IPS DF 19.7 (cell line): ENCODE data around the gene DDX54.

Source experiments
- DNase-seq: peaks from one replicate; pipeline ENCODE4 v3.0.0-alpha.2; 2013; ENCODE audit warnings: low read depth, low spot score

Gene DDX54

DNA sequence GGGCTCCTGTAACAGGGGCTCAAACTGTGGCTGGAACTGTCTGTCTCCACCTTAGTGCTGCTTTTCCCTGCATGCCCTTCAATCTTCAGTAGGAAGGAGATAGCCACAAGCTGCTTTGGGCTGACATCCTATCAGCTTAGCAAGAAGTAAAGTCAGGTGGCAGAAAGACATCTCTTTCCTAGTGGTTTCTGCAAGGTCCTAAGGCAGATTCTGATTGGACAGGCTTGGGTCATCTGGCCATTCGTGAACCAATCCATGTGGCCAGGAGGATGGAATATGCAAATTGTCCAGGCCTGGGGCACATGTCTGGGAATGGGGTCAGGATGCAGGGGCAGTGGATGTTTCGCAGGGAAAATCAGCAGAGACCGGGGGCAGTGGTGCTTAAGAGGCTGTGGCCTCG lies 5.5 kb upstream of the DDX54 start:
- DNase-seq, result peak; percentile 63

DNA sequence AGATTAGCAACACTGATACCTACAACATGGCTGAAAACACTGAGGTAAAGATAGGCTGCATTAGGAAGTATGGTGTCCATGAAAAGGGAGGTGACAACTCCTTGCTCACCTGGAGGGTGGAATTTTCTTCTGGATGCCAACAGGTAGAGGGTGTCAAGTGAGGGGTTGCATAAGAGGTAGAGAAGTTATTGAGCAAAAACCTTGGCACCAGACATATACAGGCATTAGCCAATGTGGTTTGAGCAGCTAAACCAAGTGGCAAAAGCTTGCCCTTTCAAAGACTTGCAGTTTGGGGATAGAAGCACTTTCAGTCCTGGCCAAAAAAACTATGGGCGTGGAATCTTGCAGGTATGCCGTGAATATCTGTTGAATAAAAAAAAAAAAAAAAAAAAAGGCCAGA lies 4.1 kb upstream of the DDX54 start:
- DNase-seq, result no peak

DNA sequence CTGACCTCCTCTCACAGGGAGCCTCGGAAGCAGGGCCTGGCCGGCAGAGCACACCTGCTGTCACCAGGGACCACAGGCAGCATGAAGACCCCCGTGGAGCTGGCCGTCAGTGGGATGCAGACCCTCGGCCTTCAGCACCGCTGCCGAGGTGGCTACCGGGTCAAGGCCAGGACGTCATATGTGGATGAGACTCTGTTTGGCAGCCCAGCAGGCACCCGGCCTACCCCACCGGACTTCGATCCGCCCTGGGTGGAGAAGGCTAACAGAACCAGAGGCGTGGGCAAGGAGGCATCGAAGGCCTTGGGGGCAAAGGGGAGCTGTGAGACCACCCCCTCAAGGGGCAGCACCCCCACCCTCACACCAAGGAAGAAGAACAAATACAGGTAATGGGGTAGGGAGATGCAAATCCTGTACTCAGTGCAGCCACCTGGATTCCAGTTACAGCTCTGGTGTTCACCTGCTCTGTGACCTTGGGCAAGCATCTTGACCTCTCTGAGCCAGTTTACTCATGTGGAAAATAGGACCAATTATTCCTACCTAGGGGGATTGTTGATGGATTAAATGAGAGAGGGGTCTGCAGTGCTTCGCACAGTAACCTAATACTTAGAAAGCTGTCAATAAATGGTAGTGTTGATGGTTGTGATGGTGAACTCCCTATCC lies 1.5 kb upstream of the DDX54 start:
- no peak for DNase-seq

DNA sequence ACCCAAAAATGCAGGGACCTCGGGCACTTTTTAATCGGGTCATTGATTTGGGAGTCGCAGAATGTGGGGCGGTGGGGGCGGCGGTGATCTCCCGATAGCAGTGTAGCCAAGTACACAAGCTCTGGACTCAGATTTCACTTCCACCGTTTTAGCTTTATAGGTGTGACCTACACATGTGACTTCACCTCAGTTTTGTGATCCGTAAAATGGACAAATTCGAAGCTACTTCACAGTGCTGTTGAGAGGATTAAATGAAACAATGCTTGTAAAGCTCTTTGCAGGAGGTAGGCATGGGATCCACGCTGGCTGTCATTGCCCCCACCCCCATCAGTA lies 721 bp upstream of the DDX54 start:
- no peak for DNase-seq

DNA sequence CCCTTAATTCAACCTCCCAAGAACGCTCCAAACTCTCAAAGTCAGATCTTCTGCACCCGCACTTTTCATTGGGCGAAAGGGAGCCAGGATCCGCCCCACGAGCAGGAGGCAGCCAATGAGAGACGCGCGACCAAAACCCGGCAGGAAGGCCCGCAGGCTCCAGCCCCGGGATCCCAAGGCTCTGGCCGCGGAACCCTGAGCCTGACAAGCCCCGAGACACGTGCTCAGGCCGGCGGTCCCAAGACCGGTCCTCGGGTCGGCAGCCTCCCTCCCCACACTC lies 438 bp downstream of the DDX54 start:
- DNase-seq, result peak; percentile 42

DNA sequence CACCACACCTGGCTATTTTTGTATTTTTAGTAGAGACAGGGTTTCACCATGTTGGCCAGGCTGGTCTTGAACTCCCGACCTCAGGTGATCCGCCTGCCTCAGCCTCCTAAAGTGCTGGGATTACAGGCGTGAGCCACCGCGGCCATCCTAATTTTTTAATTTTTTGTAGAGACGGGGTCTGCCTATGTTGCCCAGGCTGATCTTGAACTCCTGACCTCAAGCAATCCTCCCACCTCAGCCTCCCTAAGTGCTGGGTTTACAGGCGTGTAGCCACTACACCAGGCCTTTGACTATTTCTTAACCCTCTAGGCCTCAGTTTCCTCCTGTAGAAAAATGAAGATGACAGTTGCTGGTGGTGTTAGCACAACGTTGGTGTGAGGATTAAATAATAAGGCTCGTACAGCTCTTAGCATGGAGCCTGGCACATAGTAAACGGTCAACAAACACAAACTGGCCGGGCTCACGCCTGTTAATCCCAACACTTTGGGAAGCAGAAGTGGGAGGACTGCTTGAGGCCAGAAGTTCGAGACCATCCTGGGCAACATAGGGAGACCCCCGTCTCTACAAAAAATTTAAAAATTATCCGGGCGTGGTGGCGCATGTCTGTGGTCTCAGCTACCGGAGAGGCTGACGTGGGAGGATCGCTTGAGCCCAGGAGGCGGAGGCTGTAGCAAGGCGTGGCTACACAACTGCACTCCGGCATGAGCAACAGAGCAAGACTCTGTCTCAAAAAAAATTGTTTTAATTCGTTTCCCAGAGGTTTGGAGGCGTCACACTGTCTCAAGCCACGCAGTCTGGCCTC lies 979 bp downstream of the DDX54 start:
- DNase-seq, result no peak

DNA sequence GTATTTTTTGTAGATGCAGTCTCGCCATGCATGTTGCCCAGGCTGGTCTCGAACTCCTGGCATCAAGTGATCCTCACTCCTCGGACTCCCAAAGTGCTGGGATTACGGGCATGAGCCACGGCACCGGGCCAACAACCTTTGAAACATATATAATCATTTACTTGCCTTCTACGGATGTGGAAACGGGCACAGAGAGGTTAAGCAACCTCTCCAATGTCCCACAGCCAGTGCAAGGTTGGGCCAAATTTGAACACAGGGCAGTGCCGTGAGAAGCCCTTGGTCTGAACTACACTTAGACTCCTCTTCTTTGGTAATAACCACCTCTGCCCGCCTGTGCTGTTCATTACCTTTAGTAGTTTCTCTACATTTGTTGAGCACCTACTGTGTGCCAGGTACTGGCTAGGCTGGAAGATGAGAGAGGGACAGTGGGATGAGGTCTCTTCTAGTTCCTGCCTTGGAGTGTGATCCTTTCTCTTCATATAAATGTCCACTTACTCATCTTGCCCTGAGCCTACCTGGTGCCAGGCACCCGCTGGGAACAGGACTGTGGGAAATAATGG lies 2.2 kb downstream of the DDX54 start:
- no peak for DNase-seq

DNA sequence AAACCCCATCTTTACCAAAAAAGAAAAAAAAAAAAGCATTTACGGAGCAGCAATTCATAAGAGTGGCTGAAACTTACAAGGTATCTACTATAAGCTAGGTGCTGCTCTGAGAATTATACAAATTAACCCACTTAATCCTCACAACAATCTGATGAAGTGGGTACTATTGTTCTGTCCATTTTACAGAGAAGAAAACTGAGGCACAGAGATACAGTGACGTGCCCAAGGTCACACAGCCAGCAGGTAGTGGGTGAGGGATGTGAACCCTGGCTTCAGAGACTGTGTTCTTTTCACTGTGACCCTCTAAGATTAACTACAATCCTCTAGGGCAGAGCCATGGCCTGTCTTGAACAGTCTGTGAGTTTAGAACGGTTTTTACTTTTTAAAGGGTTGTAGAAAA lies 3.3 kb downstream of the DDX54 start:
- DNase-seq, result no peak

DNA sequence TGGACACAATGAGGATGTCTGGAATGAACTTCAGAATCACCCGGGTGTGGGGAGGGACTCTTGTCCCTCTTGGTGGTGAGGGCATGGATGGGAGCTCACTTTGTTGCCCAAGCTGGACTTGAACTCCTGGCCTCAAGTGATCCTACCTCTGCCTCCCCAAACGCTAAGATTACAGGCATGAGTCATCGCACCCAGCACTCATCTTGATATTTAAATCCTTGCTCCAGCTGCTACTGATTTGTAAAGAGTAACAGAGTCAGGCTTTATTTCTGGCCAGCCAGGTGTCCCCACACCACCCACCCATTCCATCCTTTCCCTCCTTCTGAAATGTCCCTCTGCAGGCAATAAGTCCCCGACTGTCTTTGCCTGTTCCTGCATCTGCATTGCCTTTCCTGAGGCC lies 4.9 kb downstream of the DDX54 start:
- DNase-seq, result no peak

DNA sequence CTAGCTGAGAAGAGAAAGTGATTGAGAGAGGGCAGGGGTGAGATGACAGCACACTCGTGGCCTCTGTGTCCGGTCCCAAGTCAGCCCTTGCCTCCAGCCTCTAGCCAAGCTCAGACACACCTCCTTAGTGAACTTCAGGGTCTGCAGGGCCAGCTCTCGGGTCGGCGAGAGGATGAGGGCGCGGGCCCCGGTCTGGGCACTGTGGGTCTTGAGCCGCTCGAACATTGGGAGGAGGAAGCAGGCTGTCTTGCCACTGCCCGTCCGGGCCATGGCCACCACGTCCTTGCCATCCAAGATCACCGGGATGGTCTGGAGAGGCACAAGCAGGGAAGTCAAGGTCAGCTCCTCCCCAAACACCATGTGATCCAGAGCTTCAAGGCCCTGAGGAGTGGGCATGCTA lies 6.3 kb downstream of the DDX54 start:
- no peak for DNase-seq

DNA sequence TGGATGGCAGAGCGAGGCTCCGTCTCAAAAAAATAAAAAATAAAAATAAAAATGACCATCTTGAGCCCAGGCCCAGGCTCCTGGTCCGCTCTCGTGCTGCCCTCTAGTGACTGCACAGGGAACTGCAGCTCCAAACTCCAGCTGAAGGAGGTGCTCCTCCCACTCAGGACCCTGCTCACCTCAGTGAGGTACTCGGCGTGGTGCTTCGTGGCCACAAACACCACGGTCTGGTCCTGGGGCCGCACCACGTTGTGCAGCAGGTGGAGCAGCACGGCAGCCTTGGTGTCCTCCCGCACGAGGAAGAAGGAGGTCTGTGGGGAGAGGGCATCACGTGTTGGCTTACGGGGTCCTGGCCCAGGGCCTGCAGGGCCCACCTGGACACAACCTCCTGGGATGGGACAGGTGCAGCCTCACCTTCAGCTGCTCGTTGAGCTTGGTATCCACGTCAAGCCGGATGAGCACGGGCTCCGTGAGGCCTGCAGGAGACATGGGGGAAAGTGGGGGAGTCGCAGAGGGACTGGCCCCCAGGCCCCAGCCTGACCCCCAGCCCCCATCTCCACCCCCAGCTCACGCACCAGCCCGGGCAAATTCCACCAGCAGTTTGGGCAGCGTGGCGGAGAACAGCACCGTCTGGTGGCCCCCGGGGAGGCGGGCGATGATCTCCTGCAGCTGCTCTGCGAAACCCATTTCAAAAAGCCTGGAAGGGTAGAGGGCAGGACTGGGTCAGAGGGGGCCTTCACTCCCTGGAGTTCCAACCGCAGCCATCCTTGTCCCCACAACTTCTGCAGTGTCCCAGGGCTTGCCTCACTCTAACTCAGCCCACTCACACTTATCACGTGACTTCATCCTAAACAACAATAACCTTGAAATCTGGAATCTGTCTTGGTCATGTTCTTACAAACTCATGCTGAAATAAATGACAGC lies 10.6 kb downstream of the DDX54 start:
- no peak for DNase-seq

DNA sequence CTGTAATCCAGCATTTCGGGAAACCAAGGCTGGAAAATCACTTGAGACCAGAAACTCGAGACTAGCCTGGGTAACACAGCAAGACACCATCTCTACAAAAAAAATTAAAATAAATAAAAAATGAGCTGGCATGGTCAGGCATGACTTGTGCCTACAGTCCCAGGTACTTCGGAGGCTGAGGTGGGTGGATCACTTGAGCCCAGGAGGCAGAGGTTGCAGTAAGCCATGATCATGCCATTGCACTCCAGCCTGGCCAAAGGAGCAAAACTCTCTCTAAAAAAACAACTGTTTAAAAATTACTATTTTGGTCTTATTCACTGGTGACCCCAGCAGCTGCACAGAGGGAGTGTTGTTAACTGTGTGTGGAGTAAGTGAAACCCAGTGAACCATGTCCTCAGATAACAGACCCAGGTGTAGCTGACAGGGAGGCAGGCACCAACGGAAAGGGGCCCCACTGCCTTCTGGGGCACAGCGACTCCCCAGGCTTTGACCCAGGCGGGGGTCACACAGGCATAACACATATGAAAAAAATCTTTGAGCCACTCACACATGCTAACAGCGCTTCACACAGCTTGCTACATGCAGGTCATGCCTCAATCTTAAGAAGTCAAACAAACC lies 12.1 kb downstream of the DDX54 start:
- DNase-seq, result no peak

DNA sequence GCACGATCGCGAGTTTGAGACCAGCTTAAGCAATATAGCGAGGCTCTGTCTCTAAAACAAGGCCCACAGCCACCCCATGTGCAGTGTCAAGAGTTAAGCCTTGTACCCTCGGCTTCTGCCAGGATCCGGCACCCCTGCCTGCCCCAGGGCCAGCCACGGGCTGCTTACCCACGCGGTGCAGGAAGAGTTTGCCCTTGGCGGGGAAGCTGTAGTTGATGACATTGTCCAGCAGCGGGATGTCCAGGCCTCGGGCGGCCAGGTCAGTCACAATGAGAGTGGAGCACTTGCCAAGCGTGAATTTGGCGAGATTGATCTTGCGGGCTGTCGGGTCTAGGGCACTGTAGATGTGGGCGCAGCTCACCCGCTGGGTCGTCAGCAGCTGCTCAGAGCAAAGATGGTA lies 13.1 kb downstream of the DDX54 start:
- no peak for DNase-seq

DNA sequence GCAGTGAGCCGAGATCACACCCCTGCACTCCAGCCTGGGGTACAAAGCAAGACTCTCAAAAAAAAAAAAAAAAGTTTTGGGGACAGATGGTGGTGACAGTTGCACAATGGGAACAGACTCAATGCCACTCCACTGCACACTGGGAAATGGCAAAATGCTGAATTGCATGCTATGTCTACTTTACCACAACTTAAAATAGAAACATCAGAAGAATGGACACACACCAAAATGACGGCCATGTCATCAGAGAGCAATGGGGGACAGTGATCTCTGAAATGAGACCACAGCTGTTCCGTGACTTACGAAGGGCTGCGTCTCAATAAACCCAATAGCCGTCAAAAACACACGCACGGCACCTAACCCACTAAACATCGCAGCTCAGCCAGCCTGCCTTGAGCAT lies 13.7 kb downstream of the DDX54 start:
- no peak for DNase-seq

DNA sequence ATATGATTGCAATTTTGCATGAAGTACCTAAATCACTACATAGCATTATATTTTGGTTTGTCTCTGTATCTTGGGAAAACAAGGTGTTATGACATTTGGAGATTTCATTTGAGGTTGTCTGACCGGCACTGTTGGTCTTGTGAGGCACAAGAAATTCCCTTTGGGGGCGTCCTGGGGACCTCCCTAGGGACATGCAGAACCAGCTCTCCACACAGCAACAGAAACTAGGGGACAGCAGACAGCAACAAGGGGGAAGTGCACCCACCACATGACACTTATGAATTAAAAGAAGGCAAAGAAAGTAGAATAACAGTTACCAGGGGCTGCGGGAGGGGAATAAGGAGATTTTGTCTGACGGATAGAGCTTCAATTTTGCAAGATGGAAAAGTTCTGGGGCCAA lies 14.4 kb downstream of the DDX54 start:
- no peak for DNase-seq

DNA sequence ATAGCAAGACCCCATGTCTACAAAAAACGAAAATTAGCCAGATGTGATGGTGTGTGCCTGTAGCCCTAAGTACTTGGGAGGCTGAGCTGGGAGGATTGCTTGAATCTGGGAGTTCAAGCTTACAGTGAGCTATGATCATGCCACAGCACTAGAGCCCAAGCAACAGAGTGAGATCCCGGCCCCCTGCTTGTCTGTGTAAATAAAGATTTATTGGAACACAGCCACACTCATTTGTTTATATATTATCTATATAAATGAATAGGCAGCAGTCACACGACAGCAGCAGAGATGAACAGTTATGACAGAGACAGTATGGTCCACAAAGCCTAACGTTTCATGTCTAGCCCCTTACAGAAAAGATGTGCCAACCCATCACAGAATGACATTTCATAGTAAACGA lies 14.8 kb downstream of the DDX54 start:
- no peak for DNase-seq

DNA sequence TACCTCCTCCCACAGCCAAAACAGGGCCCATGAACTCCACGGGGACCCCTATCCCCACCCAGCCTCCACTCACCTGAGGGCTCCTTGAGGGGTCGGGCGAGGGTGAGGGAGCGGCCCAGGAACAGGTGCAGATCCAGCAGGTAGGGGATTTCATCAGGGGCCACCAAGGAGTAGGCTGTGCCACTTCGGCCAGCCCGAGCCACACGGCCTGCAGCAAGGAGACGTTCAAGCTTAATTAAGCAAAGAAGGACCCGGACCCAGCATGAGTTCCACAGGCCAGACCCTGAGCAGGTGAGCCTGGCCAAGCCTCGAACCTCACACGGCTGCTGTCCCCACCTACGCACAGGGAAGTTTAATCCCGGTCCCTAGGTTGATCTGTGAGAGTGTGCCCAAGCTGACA lies 15.6 kb downstream of the DDX54 start:
- DNase-seq, result no peak

DNA sequence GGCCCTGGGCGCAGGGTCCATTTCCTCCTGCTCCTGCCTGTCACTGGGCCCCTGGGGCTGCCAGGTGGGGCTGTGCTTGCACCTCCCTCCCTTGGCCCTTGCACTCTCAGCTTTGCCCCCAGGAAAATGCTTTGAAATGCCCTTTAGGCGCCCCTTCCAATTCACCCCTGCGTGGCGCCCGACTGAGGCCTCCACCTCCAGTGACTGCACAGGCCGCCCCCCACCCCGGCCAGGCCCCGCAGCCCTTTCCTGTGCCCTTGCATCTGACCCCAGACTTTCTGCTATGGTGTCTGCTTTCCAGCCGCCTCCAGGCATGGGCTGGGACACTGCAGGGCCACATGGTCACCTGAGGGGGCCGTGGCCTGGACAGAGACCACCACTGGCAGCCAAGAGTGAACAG lies 17.4 kb downstream of the DDX54 start:
- DNase-seq, result no peak

DNA sequence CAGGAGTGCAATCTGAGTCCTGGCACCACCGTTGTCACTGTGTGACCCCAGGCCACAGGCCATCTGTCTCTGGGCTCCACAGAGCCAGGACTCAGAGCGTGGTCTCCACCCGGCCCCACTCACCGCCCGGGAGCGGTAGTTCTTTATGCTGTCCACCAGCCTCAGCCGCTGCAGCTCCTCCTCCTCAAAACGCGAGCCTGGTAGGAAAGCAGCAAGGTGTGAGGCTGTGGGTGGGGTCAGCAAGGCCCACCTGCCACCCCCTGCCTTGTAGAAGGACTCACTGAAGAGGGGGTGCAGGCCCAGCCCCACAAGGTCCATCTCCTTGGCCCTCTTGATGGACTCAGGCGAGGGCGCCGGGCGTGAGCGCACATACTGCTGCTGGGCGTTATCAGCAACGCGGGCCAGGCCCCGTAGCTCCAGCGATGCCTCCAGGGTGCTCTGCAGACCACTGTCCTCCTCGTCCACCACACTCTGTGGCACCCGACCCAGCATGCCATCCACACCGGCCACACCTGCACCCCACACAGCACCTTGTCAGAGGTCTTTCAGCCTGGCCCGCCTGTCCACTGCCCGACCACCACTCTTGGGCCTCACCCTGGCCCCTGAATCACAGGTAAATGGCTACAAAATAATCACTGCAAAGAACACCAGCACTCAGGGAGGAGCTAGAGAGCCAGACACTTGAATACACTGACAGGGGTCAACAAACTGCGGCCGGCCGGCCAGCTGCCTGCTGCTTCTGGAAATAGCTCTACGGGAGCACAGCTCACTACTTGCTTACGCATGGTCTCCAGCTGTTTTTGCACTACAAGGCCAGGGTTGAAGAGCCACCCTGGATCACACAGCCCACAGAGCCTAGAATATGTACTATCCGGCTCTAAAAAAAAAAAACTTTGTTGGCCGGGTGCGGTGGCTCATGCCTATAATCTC lies 19.5 kb downstream of the DDX54 start:
- no peak for DNase-seq

DNA sequence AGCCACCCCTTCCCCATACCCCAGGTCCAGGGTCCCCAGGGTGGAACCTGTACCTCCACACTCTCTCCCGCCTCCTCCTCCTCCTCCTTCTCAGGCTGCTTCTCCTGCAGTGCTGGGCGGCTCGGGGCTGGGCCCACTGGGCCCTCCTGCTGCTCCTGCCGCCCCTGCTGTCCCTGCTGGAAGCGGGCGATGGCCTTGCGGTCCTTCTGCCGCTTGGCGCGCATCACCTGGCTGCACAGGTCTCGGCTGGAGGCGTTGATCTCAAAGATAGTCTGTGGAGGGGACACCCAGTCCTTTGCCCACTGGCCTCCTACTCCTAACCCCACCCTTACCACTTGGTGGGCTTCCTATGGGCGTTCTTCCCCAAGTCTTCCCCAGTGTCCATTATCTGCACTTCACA lies 21.3 kb downstream of the DDX54 start:
- no peak for DNase-seq

DNA sequence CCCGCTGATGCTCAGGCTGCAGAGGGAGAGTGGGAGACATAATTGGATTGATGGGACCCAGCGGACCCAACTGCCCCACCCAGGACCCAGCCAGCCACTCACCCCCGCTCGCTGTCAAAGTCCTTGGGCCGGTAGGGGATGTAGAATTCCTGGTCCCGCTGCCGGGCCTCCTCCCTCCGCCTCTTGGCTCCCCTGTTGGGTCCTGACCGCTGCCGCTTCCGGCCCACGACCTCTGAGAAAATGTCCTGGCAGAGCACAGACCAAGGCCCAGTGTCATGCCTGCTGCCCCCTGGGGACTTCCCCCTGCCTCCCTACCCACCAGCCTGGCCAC lies 22.3 kb downstream of the DDX54 start:
- no peak for DNase-seq
